B cell (primary cell): ENCODE results near the gene ADAMTS12. TPM values are rescaled to one million over a fixed set of nuclear protein-coding genes. Genes with fewer than 3 reads are reported as not detected.

Experiments
- ATAC-seq: fragments of 200-7000 bp; cut with Tn5 transposase; one replicate; pipeline ENCODE4 v1.10.0; 2021; ENCODE audit warnings: low read depth, mild to moderate bottlenecking, moderate number of reproducible peaks, moderate library complexity
- CTCF ChIA-PET: fragments of 350-600 bp; sonication (Branson Sonifier 250); formaldehyde crosslinking; loops from one replicate; lab custom pipeline; 2021; ENCODE audit warnings: antibody characterized with exemption, inconsistent platforms; lab: Charles Lee
- POLR2A ChIA-PET: fragments of 350-600 bp; sonication (Branson Sonifier 250); formaldehyde crosslinking; loops from one replicate; lab custom pipeline; 2021; ENCODE audit warnings: antibody characterized with exemption; lab: Charles Lee
- DNase-seq: peaks from one replicate; pipeline ENCODE4 v3.0.0; 2013
- H2AFZ ChIP-seq: 2 replicates; pipeline ENCODE4 v1.6.1; 2012; ENCODE audit warnings: mild to moderate bottlenecking, low read depth, low read length; ENCODE audit not compliant: insufficient read depth, poor library complexity, severe bottlenecking
- H3K27ac ChIP-seq, 2 donors: 1 replicate in 1 of 2; 2 replicates in 1 of 2; pipeline ENCODE4 v1.5.1; 2012 to 2013; ENCODE audit warnings: low read length in 2 of 2, mild to moderate bottlenecking in 2 of 2, moderate library complexity in 1 of 2
- H3K27me3 ChIP-seq, 4 experiments: fragments of 200-600 bp in 1 of 4; sonication (generic) in 1 of 4; replicated peaks in 1 of 4; 1 replicate in 2 of 4; 2 replicates in 2 of 4; pipeline versions ENCODE4 v1.6.1 to v1.7.0; 2013 to 2016; ENCODE audit warnings: low read length in 3 of 4, mild to moderate bottlenecking in 2 of 4, mixed read lengths in 1 of 4, moderate library complexity in 1 of 4; ENCODE audit not compliant: insufficient read depth in 4 of 4, control insufficient read depth in 3 of 4; ENCODE audit errors: control extremely low read depth in 1 of 4
- H3K36me3 ChIP-seq, 2 experiments: replicated peaks in 1 of 2; 1 replicate in 1 of 2; 2 replicates in 1 of 2; pipeline versions ENCODE4 v1.6.1 to v1.7.1; 2013; ENCODE audit warnings: low read length in 1 of 2; ENCODE audit not compliant: insufficient read depth in 2 of 2, control insufficient read depth in 1 of 2; ENCODE audit errors: control extremely low read depth in 1 of 2, extremely low read depth in 1 of 2
- H3K4me1 ChIP-seq, 2 donors: fragments of 200-600 bp in 1 of 2; sonication (generic) in 1 of 2; 1 replicate in 1 of 2; 2 replicates in 1 of 2; pipeline versions ENCODE4 v1.5.1 to v1.6.1; 2013 to 2017; ENCODE audit warnings: low read length in 2 of 2; ENCODE audit not compliant: control insufficient read depth in 2 of 2, insufficient read depth in 2 of 2
- H3K4me2 ChIP-seq: replicated peaks from 2 replicates; pipeline ENCODE3; 2012; ENCODE audit warnings: mild to moderate bottlenecking, low read depth, low read length; ENCODE audit not compliant: poor library complexity, severe bottlenecking
- H3K4me3 ChIP-seq, 5 experiments: fragments of 200-600 bp in 1 of 5; sonication (generic) in 1 of 5; 1 replicate in 3 of 5; 2 replicates in 2 of 5; pipeline versions ENCODE4 v1.5.1 to v1.7.0; 2011 to 2016; ENCODE audit warnings: low read length in 4 of 5, mild to moderate bottlenecking in 4 of 5, low read depth in 2 of 5, control low read depth in 1 of 5, moderate library complexity in 1 of 5; ENCODE audit not compliant: insufficient read depth in 1 of 5; ENCODE audit errors: control extremely low read depth in 1 of 5, extremely low read depth in 1 of 5
- H3K79me2 ChIP-seq: fragments of 200-600 bp; sonication (generic); one replicate; pipeline ENCODE4 v1.6.0; 2016; ENCODE audit warnings: low read length; ENCODE audit not compliant: control insufficient read depth, insufficient read depth
- H3K9ac ChIP-seq: fragments of 200-600 bp; sonication (generic); 2 replicates; pipeline ENCODE4 v1.6.1; 2017; ENCODE audit warnings: mild to moderate bottlenecking, low read length, moderate library complexity
- H3K9me3 ChIP-seq, 3 donors: one replicate each; pipeline versions ENCODE4 v1.6.1 to v1.7.1; 2013; ENCODE audit warnings: low read length in 2 of 3; ENCODE audit not compliant: control insufficient read depth in 2 of 3, insufficient read depth in 1 of 3; ENCODE audit errors: control extremely low read depth in 1 of 3
- H4K20me1 ChIP-seq: 2 replicates; pipeline ENCODE4 v1.6.0; 2012; ENCODE audit warnings: mild to moderate bottlenecking, low read length; ENCODE audit not compliant: insufficient read depth, control insufficient read depth, poor library complexity, severe bottlenecking
- H3K27ac Mint-ChIP-seq: one replicate; pipeline ENCODE4 v1.8.0; 2021; ENCODE audit warnings: mixed read lengths
- H3K27me3 Mint-ChIP-seq: one replicate; pipeline ENCODE4 v1.8.0; 2021; ENCODE audit warnings: mixed read lengths
- H3K4me1 Mint-ChIP-seq: one replicate; pipeline ENCODE4 v1.8.0; 2021; ENCODE audit warnings: mixed read lengths
- H3K4me3 Mint-ChIP-seq: one replicate; pipeline ENCODE4 v1.8.0; 2021; ENCODE audit warnings: mixed read lengths
- H3K9me3 Mint-ChIP-seq: one replicate; pipeline ENCODE4 v1.8.0; 2022; ENCODE audit warnings: mixed read lengths; ENCODE audit not compliant: insufficient read depth
- CTCF ChIP-seq: fragments of 200-600 bp; IDR thresholded peaks from one replicate; pipeline ENCODE4 v1.8.0; 2022; ENCODE audit warnings: antibody characterized with exemption, mild to moderate bottlenecking
- EZH2 ChIP-seq: IDR thresholded peaks from 2 replicates; pipeline ENCODE4 v1.6.1; 2012; ENCODE audit warnings: borderline replicate concordance, low read depth, mild to moderate bottlenecking, moderate library complexity, low read length; ENCODE audit not compliant: insufficient read depth, poor library complexity, severe bottlenecking
- WGBS: methylation state at CpG from one replicate; pipeline ENCODE4 v1.1.5; 2013; ENCODE audit warnings: missing lambda C conversion rate; ENCODE audit not compliant: insufficient coverage; 5-methylcytosine and 5-hydroxymethylcytosine counted together
- intact Hi-C: fragments of 100-400 bp; cut with micrococcal nuclease; formaldehyde crosslinking; loops from one replicate; pipeline ENCODE4 v1.10.0; 2022
- polyA plus RNA-seq: library from polyadenylated mRNA; depleted of rRNA; stranded (reverse); fragments of >200 nt; gene quantifications from 2 replicates; pipeline ENCODE4 v1.2.3, GENCODE V29; 2012
- total RNA-seq, 2 donors: library from RNA; stranded (reverse); fragments of 120-200 nt in 1 of 2; gene quantifications; 1 replicate in 1 of 2; 2 replicates in 1 of 2; pipeline versions ENCODE4 v1.2.3 to v1.2.4, GENCODE V29; 2013 to 2022

ADAMTS12 gene
- total and polyA plus RNA-seq, 2 donors (not counting 1 experiment from before 2014, with no cell fraction given), result not detected

GRCh38 chr5:33479311-33479710 is 412.5 kb downstream of the ADAMTS12 start:
- Histone ChIP-seq H3K36me3 (peaks cover 0 to 2% of the 10 kb centered on the region in 2 experiments), H3K9ac (no peak overlapping the region), H4K20me1 (no peaks in the 10 kb centered on the region), H3K4me3 (no peak overlapping the region), H3K9me3 (peaks cover 0 to 8% (median 6%) of the 10 kb centered on the region in 3 donors), H3K4me2 (no peak overlapping the region), H3K27me3 (no peaks in the 10 kb centered on the region), H3K4me1 (no peaks in the 10 kb centered on the region), H3K27ac (no peak overlapping the region), H3K79me2 (no peaks in the 10 kb centered on the region), H2AFZ (no peak overlapping the region)
- DNase-seq (no peak), ATAC-seq (no peak)
- intact Hi-C loops, result no loop called here
- H3K4me1 Mint-ChIP-seq, result peaks cover 11% of the 10 kb centered on the region
- 100% methylated on average over 2 of the region's 3 CpGs for WGBS
- TF ChIP-seq CTCF, result no peak
- TF ChIP-seq EZH2, result no peak
- POLR2A ChIA-PET, result no interaction called here
- H3K4me3 Mint-ChIP-seq, result no peak overlapping the region
- no peak overlapping the region for H3K27ac Mint-ChIP-seq
- H3K9me3 Mint-ChIP-seq, result peaks cover 12% of the 10 kb centered on the region
- CTCF ChIA-PET, result no interaction called here
- H3K27me3 Mint-ChIP-seq, result no peaks in the 10 kb centered on the region

GRCh38 chr5:33477816-33478215 is 414.0 kb downstream of the ADAMTS12 start:
- no CpG with 5 or more reads among the region's 2 CpGs for WGBS
- no peak overlapping the region for H3K9ac ChIP-seq
- no peak for TF ChIP-seq CTCF
- TF ChIP-seq EZH2, result no peak
- no peak for ATAC-seq
- no peak overlapping the region for H3K27ac Mint-ChIP-seq
- H3K27me3 Mint-ChIP-seq, result no peaks in the 10 kb centered on the region
- H4K20me1 ChIP-seq, result no peaks in the 10 kb centered on the region
- no peak overlapping the region for H3K4me3 Mint-ChIP-seq
- no peak overlapping the region for H2AFZ ChIP-seq
- H3K27me3 ChIP-seq, result no peaks in the 10 kb centered on the region
- H3K36me3 ChIP-seq, result peaks cover 7 to 8% of the 10 kb centered on the region in 2 experiments
- H3K4me1 ChIP-seq, result no peaks in the 10 kb centered on the region
- POLR2A ChIA-PET, result no interaction called here
- H3K9me3 Mint-ChIP-seq, result peaks cover 12% of the 10 kb centered on the region
- H3K79me2 ChIP-seq, result no peaks in the 10 kb centered on the region
- peaks cover 0 to 11% (median 7%) of the 10 kb centered on the region in 3 donors for H3K9me3 ChIP-seq
- intact Hi-C loops, result no loop called here
- no peak overlapping the region for H3K27ac ChIP-seq
- H3K4me2 ChIP-seq, result no peak overlapping the region
- no peak overlapping the region for H3K4me3 ChIP-seq
- H3K4me1 Mint-ChIP-seq, result peaks cover 11% of the 10 kb centered on the region
- no peak for DNase-seq
- CTCF ChIA-PET, result no interaction called here
